Tibial artery (tissue), 4 donors: ENCODE results near the gene ETNK2.

ENCODE experiments used
- DNase-seq, 2 donors: peaks; one replicate each; pipeline ENCODE4 v3.0.0-alpha.2; 2019
- H3K27ac ChIP-seq, 2 donors: fragments of 200-600 bp; sonication (generic) in 1 of 2; 1 replicate in 1 of 2; 2 replicates in 1 of 2; pipeline ENCODE4 v1.5.1; 2018 to 2019; ENCODE audit warnings: mild to moderate bottlenecking in 1 of 2
- H3K27me3 ChIP-seq, 2 donors: fragments of 200-600 bp; sonication (generic) in 1 of 2; one replicate each; pipeline versions ENCODE4 v1.5.1 to v1.6.0; 2016 to 2019
- H3K36me3 ChIP-seq, 3 donors: fragments of 200-600 bp; sonication (generic) in 2 of 3; one replicate each; pipeline ENCODE4 v1.5.1; 2016 to 2019; ENCODE audit warnings: mild to moderate bottlenecking in 2 of 3
- H3K4me1 ChIP-seq, 4 donors: fragments of 200-600 bp; sonication (generic) in 2 of 4; 1 replicate in 3 of 4; 2 replicates in 1 of 4; pipeline ENCODE4 v1.5.1; 2016 to 2019
- H3K4me3 ChIP-seq, 2 donors: fragments of 200-600 bp; sonication (generic) in 1 of 2; 1 replicate in 1 of 2; 2 replicates in 1 of 2; pipeline ENCODE4 v1.5.1; 2018 to 2019; ENCODE audit warnings: mild to moderate bottlenecking in 2 of 2
- H3K9me3 ChIP-seq, 3 donors: fragments of 200-600 bp; sonication (generic) in 1 of 3; one replicate each; pipeline ENCODE4 v1.5.1; 2016 to 2019
- CTCF ChIP-seq, 2 experiments: fragments of 200-600 bp in 1 of 2; fragments of 450-650 bp in 1 of 2; IDR thresholded peaks; one replicate each; pipeline ENCODE4 v1.5.1; 2017 to 2019; ENCODE audit warnings: antibody characterized with exemption in 2 of 2, mild to moderate bottlenecking in 1 of 2, moderate library complexity in 1 of 2
- intact Hi-C: fragments of 100-400 bp; cut with DNase I; formaldehyde crosslinking; loops from one replicate; pipeline ENCODE4 v1.15.0; 2023; ENCODE audit warnings: low total_unique reads

The ETNK2 gene

DNA sequence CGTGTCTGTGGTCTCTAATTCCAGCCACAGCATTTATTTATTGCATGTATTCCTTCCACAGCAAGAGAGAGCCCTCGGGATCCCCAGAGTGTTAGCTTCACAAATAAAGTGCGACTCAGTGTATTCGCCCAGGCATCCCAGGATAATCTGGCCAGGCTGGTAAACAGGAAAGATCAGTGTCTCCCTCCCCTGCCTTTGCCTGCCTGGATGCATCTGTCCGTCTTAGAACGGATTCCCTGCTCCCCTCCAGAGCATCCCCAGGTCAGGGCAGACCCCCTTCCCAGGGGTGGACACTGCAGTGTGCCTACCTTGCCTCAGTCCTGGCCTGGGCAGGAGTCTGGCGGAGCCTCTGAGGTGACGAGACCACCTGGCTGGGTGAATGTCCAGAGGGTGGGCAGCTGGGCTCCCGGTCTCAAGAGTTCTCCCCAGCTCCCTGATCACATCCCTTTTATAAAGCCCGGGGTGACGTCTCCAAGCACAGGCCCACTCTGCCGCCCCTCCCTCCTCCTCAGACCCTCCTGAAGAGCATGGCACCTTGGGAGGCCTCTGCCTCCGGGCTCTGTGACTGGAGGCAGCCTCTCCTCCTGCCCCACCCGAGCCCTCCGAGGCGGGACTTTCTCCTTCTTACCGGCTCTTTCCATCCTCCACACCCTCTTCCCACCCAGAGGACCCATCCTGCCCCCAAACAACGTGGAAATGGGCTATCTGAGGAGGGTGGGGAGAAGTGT is 44.4 kb upstream of the ETNK2 start, which contains the start of gene KISS1:
Gene KISS1, minus strand, starts transcription at position 424 of the 728 bp plus-strand sequence. CDS start 3,615 bp downstream, outside the sequence.
- Histone ChIP-seq H3K27ac (no peak within 1 kb of the TSS), H3K9me3 (no peaks in the 10 kb centered on the region), H3K27me3 (peaks cover 0 to 79% of the 10 kb centered on the region in 2 donors), H3K4me1 (no peaks in the 10 kb centered on the region), H3K36me3 (no peaks in the 10 kb centered on the region), H3K4me3 (no peak within 1 kb of the TSS)
- DNase-seq, result no peak
- no peak for TF ChIP-seq CTCF (IDR thresholded peaks at IDR 0.05)
- intact Hi-C loops, result no loop called here

DNA sequence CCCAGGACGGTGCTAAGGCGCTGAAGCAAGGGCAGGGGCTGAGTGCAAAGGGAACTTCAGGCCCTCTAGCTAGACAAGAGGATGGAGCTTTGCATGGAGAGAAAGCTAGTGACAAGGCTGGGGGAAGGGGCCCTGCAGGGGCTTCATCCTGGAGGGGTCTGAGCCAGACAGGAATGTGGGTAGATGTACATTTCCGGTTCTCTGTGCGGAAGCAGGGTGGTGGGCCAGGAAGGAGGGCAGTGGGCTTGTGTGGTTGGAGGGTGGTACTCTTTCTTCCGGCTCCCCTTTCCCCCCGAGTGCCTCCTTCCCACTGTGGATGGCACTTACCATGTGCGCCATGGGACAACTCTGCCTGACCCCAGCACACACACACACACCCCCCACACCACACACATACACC is 42.9 kb upstream of the ETNK2 start:
- TF ChIP-seq CTCF (IDR thresholded peaks at IDR 0.05), result no peak
- H3K9me3 ChIP-seq, result no peaks in the 10 kb centered on the region
- intact Hi-C loops, result no loop called here
- no peak overlapping the region for H3K27ac ChIP-seq
- DNase-seq, result no peak
- H3K36me3 ChIP-seq, result no peaks in the 10 kb centered on the region
- H3K4me3 ChIP-seq, result no peak overlapping the region
- peaks cover 0 to 80% of the 10 kb centered on the region in 2 donors for H3K27me3 ChIP-seq
- H3K4me1 ChIP-seq, result peaks cover 0 to 8% (median 4%) of the 10 kb centered on the region in 4 donors

DNA sequence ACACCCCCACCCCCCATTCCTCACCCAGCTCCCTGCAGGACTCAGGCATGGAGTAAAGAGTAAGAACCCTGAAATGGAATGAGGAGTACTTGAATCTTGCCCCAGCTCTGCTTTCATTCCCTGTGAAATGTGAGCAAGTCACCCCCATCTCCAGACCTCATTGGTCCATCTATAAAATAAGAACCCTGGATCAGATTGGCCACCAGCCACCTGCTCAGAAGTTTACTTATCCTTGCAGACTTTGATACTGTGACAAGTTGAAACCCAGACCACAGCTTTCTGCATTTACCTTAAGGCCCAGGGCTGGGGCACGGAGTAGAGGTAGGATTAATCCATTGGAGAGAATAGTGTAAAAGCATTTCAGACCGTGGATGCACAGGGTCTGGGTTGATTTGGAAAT is 42.2 kb upstream of the ETNK2 start:
- Histone ChIP-seq H3K4me1 (peaks cover 0 to 8% (median 4%) of the 10 kb centered on the region in 4 donors), H3K36me3 (no peaks in the 10 kb centered on the region), H3K4me3 (no peak overlapping the region), H3K9me3 (no peaks in the 10 kb centered on the region), H3K27me3 (peaks cover 0 to 79% of the 10 kb centered on the region in 2 donors), H3K27ac (no peak overlapping the region)
- no peak for DNase-seq
- TF ChIP-seq CTCF (IDR thresholded peaks at IDR 0.05), result no peak
- intact Hi-C loops, result no loop called here

DNA sequence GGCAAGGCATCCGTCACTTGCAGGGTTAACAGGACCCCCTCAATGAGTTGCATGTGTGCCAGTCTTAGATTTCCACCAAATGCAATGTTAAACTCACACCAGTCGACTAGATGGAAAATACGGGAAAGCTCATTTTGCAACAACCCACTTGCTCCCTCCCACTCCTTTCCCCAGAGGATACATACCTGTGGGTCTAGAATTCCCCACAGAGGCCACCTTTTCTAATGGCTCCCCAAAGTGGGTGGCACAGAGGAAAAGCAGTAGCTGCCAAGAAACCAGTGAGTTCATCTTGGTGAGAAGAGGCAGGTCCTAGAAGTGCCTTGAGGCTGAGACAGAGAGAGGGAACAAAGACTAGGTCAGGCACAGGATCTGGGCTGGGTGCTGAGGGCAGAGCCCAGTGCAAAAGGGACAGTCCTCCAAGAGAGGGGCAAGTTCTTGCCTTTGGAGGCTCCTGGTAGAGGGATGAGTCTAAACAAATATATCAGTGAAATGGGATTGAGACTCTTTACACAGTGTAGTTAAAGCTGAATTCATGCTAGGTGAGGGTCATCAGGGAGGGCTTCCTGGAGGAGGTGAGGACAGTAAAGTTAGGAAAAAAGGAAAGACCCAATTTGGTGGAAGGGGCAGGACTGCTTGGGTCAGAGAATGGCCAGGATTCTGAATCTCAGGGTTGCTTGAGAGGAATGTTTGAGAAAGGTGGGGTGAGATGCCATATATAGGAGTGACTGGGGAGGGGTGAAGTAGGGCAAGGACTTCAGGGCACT is 40.9 kb upstream of the ETNK2 start:
- DNase-seq, result no peak
- H3K4me3 ChIP-seq, result no peak overlapping the region
- peaks cover 0 to 80% of the 10 kb centered on the region in 2 donors for H3K27me3 ChIP-seq
- intact Hi-C loops, result no loop called here
- no peaks in the 10 kb centered on the region for H3K9me3 ChIP-seq
- no peak overlapping the region for H3K27ac ChIP-seq
- no peaks in the 10 kb centered on the region for H3K36me3 ChIP-seq
- TF ChIP-seq CTCF (IDR thresholded peaks at IDR 0.05), result no peak
- H3K4me1 ChIP-seq, result peaks cover 0 to 8% (median 4%) of the 10 kb centered on the region in 4 donors

- H3K27me3 ChIP-seq, result peaks cover 0 to 81% of the 10 kb centered on the region in 2 donors
- TF ChIP-seq CTCF (IDR thresholded peaks at IDR 0.05), result no peak
These were observed 40.2 kb upstream of the ETNK2 start for GRCh38 chr1:204192046-204192445.

More at GRCh38 chr1:204192046-204192445, 40.2 kb upstream of the ETNK2 start:
- no peaks in the 10 kb centered on the region for H3K36me3 ChIP-seq
- no peak overlapping the region for H3K4me3 ChIP-seq
- peaks cover 0 to 8% (median 4%) of the 10 kb centered on the region in 4 donors for H3K4me1 ChIP-seq
- DNase-seq, result no peak
- H3K27ac ChIP-seq, result no peak overlapping the region
- H3K9me3 ChIP-seq, result no peaks in the 10 kb centered on the region
- intact Hi-C loops, result no loop called here
